Testis (tissue), 3 donors: ENCODE data around the gene OPA1. TPM values are rescaled to one million over a fixed set of nuclear protein-coding genes. Genes with fewer than 3 reads are reported as not detected.

Source experiments
- DNase-seq: peaks from one replicate; pipeline ENCODE4 v3.0.0-alpha.2; 2019
- H3K27ac ChIP-seq, 2 donors: fragments of 200-600 bp; sonication (generic); one replicate each; pipeline ENCODE4 v1.5.1; 2019
- H3K27me3 ChIP-seq: fragments of 200-600 bp; sonication (generic); one replicate; pipeline ENCODE4 v1.5.1; 2019
- H3K36me3 ChIP-seq: fragments of 200-600 bp; sonication (generic); one replicate; pipeline ENCODE4 v1.5.1; 2017; ENCODE audit warnings: low read depth; ENCODE audit errors: missing control alignments
- H3K4me1 ChIP-seq: fragments of 200-600 bp; sonication (generic); one replicate; pipeline ENCODE4 v1.5.1; 2019
- H3K4me3 ChIP-seq, 2 donors: fragments of 200-600 bp; sonication (generic); one replicate each; pipeline ENCODE4 v1.5.1; 2017 to 2019
- H3K9me3 ChIP-seq: fragments of 200-600 bp; sonication (generic); one replicate; pipeline ENCODE4 v1.5.1; 2017
- CTCF ChIP-seq, 3 experiments: fragments of 450-650 bp in 2 of 3; fragments of 200-600 bp in 1 of 3; sonication (generic) in 1 of 3; IDR thresholded peaks; one replicate each; pipeline ENCODE4 v1.5.1; 2016 to 2019; ENCODE audit warnings: antibody characterized with exemption in 3 of 3, mild to moderate bottlenecking in 2 of 3, moderate library complexity in 1 of 3
- POLR2A ChIP-seq: fragments of 450-650 bp; IDR thresholded peaks from one replicate; pipeline ENCODE4 v1.6.1; 2017; ENCODE audit warnings: antibody characterized with exemption, mild to moderate bottlenecking, moderate library complexity
- WGBS, 2 donors: methylation state at CpG; one replicate each; pipeline ENCODE4 v1.1.5; 2018; 5-methylcytosine and 5-hydroxymethylcytosine counted together
- intact Hi-C: fragments of 100-400 bp; cut with DNase I; formaldehyde crosslinking; loops from one replicate; pipeline ENCODE4 v1.15.1; 2023; ENCODE audit warnings: low total_unique reads
- polyA plus RNA-seq: library from polyadenylated mRNA; stranded (reverse); fragments of 350-450 nt; fragmentation: Illumina TruSeq; extraction: RNeasy Lipid Tissue Mini Kit (QIAGEN cat#74804); gene quantifications from one replicate; pipeline ENCODE4 v1.2.3, GENCODE V29; 2014; ENCODE audit warnings: low read depth, low replicate concordance; ENCODE audit not compliant: insufficient read depth
- total RNA-seq, 2 donors: library from RNA; depleted of rRNA; stranded (reverse); fragments of >200 nt; gene quantifications; one replicate each; pipeline ENCODE4 v1.2.3, GENCODE V29; 2016

OPA1 gene
- total and polyA plus RNA-seq, 3 donors from 2014 or later, result 21.0 to 39.8 (median 35.1) TPM

DNA sequence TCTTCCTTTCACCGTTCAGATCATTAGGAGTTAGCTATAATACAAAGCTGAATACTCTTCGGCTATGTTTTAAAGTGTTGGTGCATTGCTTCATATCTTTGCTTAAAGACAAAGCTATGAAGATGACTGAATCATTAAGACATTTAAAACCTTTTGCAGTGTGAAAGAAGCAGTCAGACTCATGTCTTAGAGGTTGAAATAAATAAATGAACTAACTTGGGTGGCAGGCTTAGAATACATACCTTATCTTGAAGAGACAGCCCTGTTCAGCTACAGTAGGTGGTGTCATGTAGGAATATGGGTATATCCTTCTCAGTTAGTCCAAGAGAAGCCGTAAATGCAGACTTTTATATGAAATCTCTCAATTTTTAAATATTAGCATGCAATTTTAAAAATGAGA lies 63.4 kb downstream of the OPA1 start:
- Histone ChIP-seq H3K27me3 (no peaks in the 10 kb centered on the region), H3K9me3 (no peaks in the 10 kb centered on the region), H3K27ac (no peak overlapping the region), H3K4me3 (no peak overlapping the region), H3K4me1 (no peaks in the 10 kb centered on the region), H3K36me3 (no peaks in the 10 kb centered on the region)
- DNase-seq, result no peak
- WGBS, 2 donors, result 86 to 88% methylated on average over 3 of the region's 3 CpGs
- TF ChIP-seq CTCF (IDR thresholded peaks at IDR 0.05) (no peak), POLR2A (no peak)
- intact Hi-C loops, result no loop called here

GRCh38 chr3:193656878-193657282 lies 63.9 kb downstream of the OPA1 start:
- no peak overlapping the region for H3K27ac ChIP-seq
- no peaks in the 10 kb centered on the region for H3K36me3 ChIP-seq
- H3K4me1 ChIP-seq, result no peaks in the 10 kb centered on the region
- no peaks in the 10 kb centered on the region for H3K27me3 ChIP-seq
- no peak for TF ChIP-seq CTCF (IDR thresholded peaks at IDR 0.05)
- TF ChIP-seq POLR2A, result no peak
- H3K4me3 ChIP-seq, result no peak overlapping the region
- DNase-seq, result no peak
- intact Hi-C loops, result no loop called here
- WGBS, 2 donors, result 91 to 92% methylated on average over 6 of the region's 6 CpGs
- no peaks in the 10 kb centered on the region for H3K9me3 ChIP-seq

DNA sequence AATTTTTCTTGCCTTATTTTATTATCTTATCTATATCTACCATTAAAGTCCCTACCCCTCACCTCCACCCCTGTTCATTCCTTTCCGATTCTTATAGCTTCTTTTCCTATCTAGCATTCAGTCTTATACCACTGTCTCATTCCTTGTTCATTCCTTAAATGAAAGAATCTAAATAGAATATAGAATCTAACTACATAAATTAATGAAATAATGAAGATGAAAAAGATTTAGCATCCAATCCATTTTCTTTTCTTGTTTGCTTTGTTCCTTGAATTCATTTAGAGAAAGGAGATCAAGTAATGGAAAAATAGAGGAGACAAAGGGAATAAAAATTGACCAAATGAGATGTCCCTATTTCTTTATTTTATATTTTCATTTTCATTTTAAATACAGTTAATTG lies 67.2 kb downstream of the OPA1 start:
- DNase-seq, result no peak
- intact Hi-C loops, result no loop called here
- Histone ChIP-seq H3K27ac (no peak overlapping the region), H3K36me3 (no peaks in the 10 kb centered on the region), H3K4me3 (no peak overlapping the region), H3K27me3 (no peaks in the 10 kb centered on the region), H3K4me1 (no peaks in the 10 kb centered on the region), H3K9me3 (no peaks in the 10 kb centered on the region)
- 92 to 94% methylated on average over 1 of the region's 1 CpG for WGBS, 2 donors
- TF ChIP-seq CTCF (IDR thresholded peaks at IDR 0.05), result no peak
- no peak for TF ChIP-seq POLR2A

- no peaks in the 10 kb centered on the region for H3K9me3 ChIP-seq
- no peaks in the 10 kb centered on the region for H3K36me3 ChIP-seq
- no peaks in the 10 kb centered on the region for H3K4me1 ChIP-seq
- 86 to 89% methylated on average over 4 of the region's 4 CpGs for WGBS, 2 donors
- no peak overlapping the region for H3K27ac ChIP-seq
- TF ChIP-seq POLR2A, result no peak
- no peak for TF ChIP-seq CTCF (IDR thresholded peaks at IDR 0.05)
- H3K27me3 ChIP-seq, result no peaks in the 10 kb centered on the region
- intact Hi-C loops, result no loop called here
- no peak for DNase-seq
- no peak overlapping the region for H3K4me3 ChIP-seq
Observed at GRCh38 chr3:193660698-193661411, 67.8 kb downstream of the OPA1 start.

- H3K27ac ChIP-seq, result no peak overlapping the region
Observed at GRCh38 chr3:193662757-193663322, 69.8 kb downstream of the OPA1 start.

More at GRCh38 chr3:193662757-193663322, 69.8 kb downstream of the OPA1 start:
- no peak for DNase-seq
- Histone ChIP-seq H3K4me3 (no peak overlapping the region), H3K4me1 (no peaks in the 10 kb centered on the region), H3K36me3 (no peaks in the 10 kb centered on the region), H3K27me3 (no peaks in the 10 kb centered on the region), H3K9me3 (no peaks in the 10 kb centered on the region)
- WGBS, 2 donors, result 71 to 75% methylated on average over 7 of the region's 7 CpGs
- intact Hi-C loops, result no loop called here
- no peak for TF ChIP-seq CTCF (IDR thresholded peaks at IDR 0.05)
- TF ChIP-seq POLR2A, result no peak
